ENCODE data around the gene ADAMTS18. TPM values are rescaled to one million over a fixed set of nuclear protein-coding genes. Genes with fewer than 3 reads are reported as not detected.

The ADAMTS18 gene
- total and polyA plus RNA-seq, 2 donors (not counting 1 experiment from before 2014, with no cell fraction given) = not detected

DNA sequence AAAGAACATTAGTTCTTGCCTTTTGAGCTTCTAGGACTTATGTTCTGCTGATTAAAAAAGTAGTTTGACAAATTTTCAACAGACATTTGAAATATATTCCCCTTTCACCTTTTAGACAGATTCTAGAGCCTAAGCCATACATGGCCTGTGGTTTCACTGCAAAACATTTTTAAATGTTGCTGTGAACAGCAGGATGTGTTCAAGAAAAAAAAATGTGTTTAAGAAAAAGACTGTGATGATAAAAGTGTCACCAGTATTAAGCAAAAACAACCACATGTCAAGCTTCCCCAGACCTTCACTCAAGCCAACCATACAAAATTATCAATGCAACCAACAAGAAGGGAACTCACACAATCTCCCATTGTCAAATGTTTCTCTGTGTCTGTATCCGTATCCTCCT lies 132.2 kb downstream of the ADAMTS18 start:
- H3K36me3 ChIP-seq (ENCODE audit: control insufficient read depth, insufficient read depth, low read length) = no peaks in the 10 kb centered on the region
- no peak overlapping the region for H2AFZ ChIP-seq (ENCODE audit: low read length)
- no peak overlapping the region for H3K4me3 ChIP-seq (replicated peaks in 1 of 4; ENCODE audit: control extremely low read depth in 1 of 4, insufficient read depth in 1 of 4, low read depth in 3 of 4, low read length in 4 of 4)
- TF ChIP-seq, protein P1, sequence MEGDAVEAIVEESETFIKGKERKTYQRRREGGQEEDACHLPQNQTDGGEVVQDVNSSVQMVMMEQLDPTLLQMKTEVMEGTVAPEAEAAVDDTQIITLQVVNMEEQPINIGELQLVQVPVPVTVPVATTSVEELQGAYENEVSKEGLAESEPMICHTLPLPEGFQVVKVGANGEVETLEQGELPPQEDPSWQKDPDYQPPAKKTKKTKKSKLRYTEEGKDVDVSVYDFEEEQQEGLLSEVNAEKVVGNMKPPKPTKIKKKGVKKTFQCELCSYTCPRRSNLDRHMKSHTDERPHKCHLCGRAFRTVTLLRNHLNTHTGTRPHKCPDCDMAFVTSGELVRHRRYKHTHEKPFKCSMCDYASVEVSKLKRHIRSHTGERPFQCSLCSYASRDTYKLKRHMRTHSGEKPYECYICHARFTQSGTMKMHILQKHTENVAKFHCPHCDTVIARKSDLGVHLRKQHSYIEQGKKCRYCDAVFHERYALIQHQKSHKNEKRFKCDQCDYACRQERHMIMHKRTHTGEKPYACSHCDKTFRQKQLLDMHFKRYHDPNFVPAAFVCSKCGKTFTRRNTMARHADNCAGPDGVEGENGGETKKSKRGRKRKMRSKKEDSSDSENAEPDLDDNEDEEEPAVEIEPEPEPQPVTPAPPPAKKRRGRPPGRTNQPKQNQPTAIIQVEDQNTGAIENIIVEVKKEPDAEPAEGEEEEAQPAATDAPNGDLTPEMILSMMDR (conservative IDR thresholded peaks at IDR 0.05 in 1 of 2, IDR thresholded peaks at IDR 0.05 in 1 of 2; ENCODE audit: low read depth in 1 of 2, low read length in 2 of 2) = no peak
- no peak for TF ChIP-seq EZH2 (IDR thresholded peaks at IDR 0.05; ENCODE audit: low read length, missing control alignments)
- no peak overlapping the region for H3K27ac ChIP-seq (ENCODE audit: insufficient read depth, low read length)
- no peak overlapping the region for H3K9ac ChIP-seq (ENCODE audit: insufficient read depth, low read length)
- H4K20me1 ChIP-seq (ENCODE audit: control insufficient read depth, extremely low read depth, insufficient read depth, low read length) = no peaks in the 10 kb centered on the region
- H3K27me3 ChIP-seq (ENCODE audit: control insufficient read depth, insufficient read depth, low read length) = no peaks in the 10 kb centered on the region
- no peaks in the 10 kb centered on the region for H3K79me2 ChIP-seq (ENCODE audit: control insufficient read depth, insufficient read depth, low read length)
- peaks cover 6% of the 10 kb centered on the region for H3K4me1 ChIP-seq (ENCODE audit: control insufficient read depth, extremely low read depth, insufficient read depth, low read length)
- no peaks in the 10 kb centered on the region for H3K9me3 ChIP-seq (ENCODE audit: control insufficient read depth, insufficient read depth, low read depth, low read length)
- no peak for DNase-seq (ENCODE audit: low read depth in 2 of 2)
- no peak overlapping the region for H3K4me2 ChIP-seq (ENCODE audit: extremely low read depth, insufficient read depth, low read length)

DNA sequence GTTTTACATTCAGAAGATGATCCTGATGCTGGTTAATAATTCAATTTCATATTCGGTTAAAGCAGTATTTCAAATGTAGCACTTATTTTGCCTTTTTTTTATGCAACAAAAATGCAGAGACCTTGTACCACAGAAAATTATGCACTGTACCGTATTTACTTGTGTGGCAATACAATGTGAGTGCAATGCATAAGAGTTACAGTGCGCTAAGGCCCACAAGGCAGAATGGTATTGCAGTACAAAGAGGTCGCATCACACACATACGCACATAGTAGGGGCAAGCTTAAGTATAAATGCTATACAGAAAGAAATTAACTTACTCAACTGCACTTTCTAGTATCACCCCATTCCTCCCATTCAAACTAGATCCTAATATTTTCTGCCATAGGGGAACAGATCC lies 132.6 kb downstream of the ADAMTS18 start:
- Histone ChIP-seq H3K27me3 (ENCODE audit: control insufficient read depth, insufficient read depth, low read length) (no peaks in the 10 kb centered on the region), H4K20me1 (ENCODE audit: control insufficient read depth, extremely low read depth, insufficient read depth, low read length) (no peaks in the 10 kb centered on the region), H3K36me3 (ENCODE audit: control insufficient read depth, insufficient read depth, low read length) (no peaks in the 10 kb centered on the region), H3K9ac (ENCODE audit: insufficient read depth, low read length) (no peak overlapping the region), H3K4me1 (ENCODE audit: control insufficient read depth, extremely low read depth, insufficient read depth, low read length) (peaks cover 6% of the 10 kb centered on the region), H3K4me2 (ENCODE audit: extremely low read depth, insufficient read depth, low read length) (no peak overlapping the region), H3K79me2 (ENCODE audit: control insufficient read depth, insufficient read depth, low read length) (no peaks in the 10 kb centered on the region), H3K4me3 (replicated peaks in 1 of 4; ENCODE audit: control extremely low read depth in 1 of 4, insufficient read depth in 1 of 4, low read depth in 3 of 4, low read length in 4 of 4) (no peak overlapping the region), H3K9me3 (ENCODE audit: control insufficient read depth, insufficient read depth, low read depth, low read length) (no peaks in the 10 kb centered on the region), H2AFZ (ENCODE audit: low read length) (no peak overlapping the region), H3K27ac (ENCODE audit: insufficient read depth, low read length) (no peak overlapping the region)
- DNase-seq (ENCODE audit: low read depth in 2 of 2) = no peak
- TF ChIP-seq EZH2 (IDR thresholded peaks at IDR 0.05; ENCODE audit: low read length, missing control alignments) = no peak
- TF ChIP-seq, protein P1 (conservative IDR thresholded peaks at IDR 0.05 in 1 of 2, IDR thresholded peaks at IDR 0.05 in 1 of 2; ENCODE audit: low read depth in 1 of 2, low read length in 2 of 2) = no peak

DNA sequence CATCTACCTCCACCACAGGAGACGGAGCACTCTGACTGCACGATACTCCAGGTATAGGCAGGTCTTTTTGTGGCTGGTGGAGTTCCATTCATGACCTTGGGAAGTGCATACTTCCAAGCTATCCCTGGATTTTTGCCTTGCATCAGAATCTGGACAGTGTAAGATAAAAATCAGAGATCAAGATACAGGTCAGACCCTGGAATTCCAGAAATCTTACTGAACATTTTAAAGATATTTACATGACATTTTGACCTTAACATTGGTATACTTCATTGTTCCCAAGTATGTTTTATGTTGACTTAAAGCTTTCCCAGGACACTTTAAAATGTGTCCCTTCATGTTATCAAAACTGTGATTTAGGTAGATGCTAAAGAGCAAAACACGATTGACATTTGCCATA lies 134.6 kb downstream of the ADAMTS18 start:
- H2AFZ ChIP-seq (ENCODE audit: low read length) = no peak overlapping the region
- no peak for DNase-seq (ENCODE audit: low read depth in 2 of 2)
- TF ChIP-seq, protein P1 (conservative IDR thresholded peaks at IDR 0.05 in 1 of 2, IDR thresholded peaks at IDR 0.05 in 1 of 2; ENCODE audit: low read depth in 1 of 2, low read length in 2 of 2) = no peak
- no peak for TF ChIP-seq EZH2 (IDR thresholded peaks at IDR 0.05; ENCODE audit: low read length, missing control alignments)
- H4K20me1 ChIP-seq (ENCODE audit: control insufficient read depth, extremely low read depth, insufficient read depth, low read length) = no peaks in the 10 kb centered on the region
- H3K9me3 ChIP-seq (ENCODE audit: control insufficient read depth, insufficient read depth, low read depth, low read length) = no peaks in the 10 kb centered on the region
- H3K9ac ChIP-seq (ENCODE audit: insufficient read depth, low read length) = no peak overlapping the region
- peaks cover 6% of the 10 kb centered on the region for H3K4me1 ChIP-seq (ENCODE audit: control insufficient read depth, extremely low read depth, insufficient read depth, low read length)
- no peaks in the 10 kb centered on the region for H3K36me3 ChIP-seq (ENCODE audit: control insufficient read depth, insufficient read depth, low read length)
- H3K4me3 ChIP-seq (replicated peaks in 1 of 4; ENCODE audit: control extremely low read depth in 1 of 4, insufficient read depth in 1 of 4, low read depth in 3 of 4, low read length in 4 of 4) = no peak overlapping the region
- H3K27ac ChIP-seq (ENCODE audit: insufficient read depth, low read length) = no peak overlapping the region
- H3K27me3 ChIP-seq (ENCODE audit: control insufficient read depth, insufficient read depth, low read length) = no peaks in the 10 kb centered on the region
- H3K4me2 ChIP-seq (ENCODE audit: extremely low read depth, insufficient read depth, low read length) = no peak overlapping the region
- H3K79me2 ChIP-seq (ENCODE audit: control insufficient read depth, insufficient read depth, low read length) = no peaks in the 10 kb centered on the region
